ENCODE measurements around the gene B3GAT2.

The B3GAT2 gene

GRCh38 chr6:70842541-70842940, 114.3 kb downstream of the B3GAT2 start:
- no peak for DNase-seq (ENCODE audit: low spot score)

GRCh38 chr6:70841112-70841511, 115.7 kb downstream of the B3GAT2 start:
- no peak for DNase-seq (ENCODE audit: low spot score)

- no peak for DNase-seq (ENCODE audit: low spot score)
Observed at GRCh38 chr6:70839286-70840266, 117.3 kb downstream of the B3GAT2 start.

GRCh38 chr6:70838907-70839285, 118.0 kb downstream of the B3GAT2 start:
- no peak for DNase-seq (ENCODE audit: low spot score)

GRCh38 chr6:70834520-70834919, 122.3 kb downstream of the B3GAT2 start:
- DNase-seq (ENCODE audit: low spot score) = no peak

- no peak for DNase-seq (ENCODE audit: low spot score)
Observed at GRCh38 chr6:70831427-70831826, 125.4 kb downstream of the B3GAT2 start.

GRCh38 chr6:70823651-70824050, 133.2 kb downstream of the B3GAT2 start:
- no peak for DNase-seq (ENCODE audit: low spot score)

GRCh38 chr6:70821751-70822150, 135.1 kb downstream of the B3GAT2 start:
- no peak for DNase-seq (ENCODE audit: low spot score)

GRCh38 chr6:70820778-70821177, 136.1 kb downstream of the B3GAT2 start:
- DNase-seq (ENCODE audit: low spot score) = no peak

- no peak for DNase-seq (ENCODE audit: low spot score)
Observed at GRCh38 chr6:70819646-70820045, 137.2 kb downstream of the B3GAT2 start.

GRCh38 chr6:70813885-70814284, 143.0 kb downstream of the B3GAT2 start:
- no peak for DNase-seq (ENCODE audit: low spot score)

GRCh38 chr6:70811788-70812187, 145.1 kb downstream of the B3GAT2 start:
- DNase-seq (ENCODE audit: low spot score) = peak; percentile 23
